GM12874 (cell line): ENCODE data around the gene DAAM2.

Source experiments
- TF ChIP-seq, protein P1 (sequence below): IDR thresholded peaks from 2 replicates; pipeline ENCODE4 v1.5.1; 2011; ENCODE audit warnings: low read depth, mild to moderate bottlenecking, control low read depth, low read length, moderate library complexity; ENCODE audit not compliant: insufficient read depth

The DAAM2 gene

DNA sequence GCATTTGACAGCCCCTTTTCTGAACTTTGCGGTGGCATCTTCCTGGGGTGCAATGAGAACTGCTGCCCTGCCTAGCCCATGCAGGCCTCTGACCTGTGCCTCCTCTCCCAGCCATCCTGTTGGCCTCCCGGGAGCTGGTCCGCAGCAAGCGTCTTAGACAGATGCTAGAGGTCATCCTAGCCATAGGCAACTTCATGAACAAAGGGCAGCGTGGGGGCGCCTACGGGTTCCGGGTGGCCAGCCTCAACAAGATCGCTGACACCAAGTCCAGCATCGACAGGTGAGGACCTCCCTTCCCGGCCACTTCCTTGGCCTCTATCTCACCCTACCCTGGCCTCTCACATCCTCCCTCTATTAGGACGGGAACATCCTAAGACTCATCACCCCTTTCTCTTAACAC is 104.5 kb downstream of the DAAM2 start:
- TF ChIP-seq, protein P1, sequence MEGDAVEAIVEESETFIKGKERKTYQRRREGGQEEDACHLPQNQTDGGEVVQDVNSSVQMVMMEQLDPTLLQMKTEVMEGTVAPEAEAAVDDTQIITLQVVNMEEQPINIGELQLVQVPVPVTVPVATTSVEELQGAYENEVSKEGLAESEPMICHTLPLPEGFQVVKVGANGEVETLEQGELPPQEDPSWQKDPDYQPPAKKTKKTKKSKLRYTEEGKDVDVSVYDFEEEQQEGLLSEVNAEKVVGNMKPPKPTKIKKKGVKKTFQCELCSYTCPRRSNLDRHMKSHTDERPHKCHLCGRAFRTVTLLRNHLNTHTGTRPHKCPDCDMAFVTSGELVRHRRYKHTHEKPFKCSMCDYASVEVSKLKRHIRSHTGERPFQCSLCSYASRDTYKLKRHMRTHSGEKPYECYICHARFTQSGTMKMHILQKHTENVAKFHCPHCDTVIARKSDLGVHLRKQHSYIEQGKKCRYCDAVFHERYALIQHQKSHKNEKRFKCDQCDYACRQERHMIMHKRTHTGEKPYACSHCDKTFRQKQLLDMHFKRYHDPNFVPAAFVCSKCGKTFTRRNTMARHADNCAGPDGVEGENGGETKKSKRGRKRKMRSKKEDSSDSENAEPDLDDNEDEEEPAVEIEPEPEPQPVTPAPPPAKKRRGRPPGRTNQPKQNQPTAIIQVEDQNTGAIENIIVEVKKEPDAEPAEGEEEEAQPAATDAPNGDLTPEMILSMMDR = no peak

DNA sequence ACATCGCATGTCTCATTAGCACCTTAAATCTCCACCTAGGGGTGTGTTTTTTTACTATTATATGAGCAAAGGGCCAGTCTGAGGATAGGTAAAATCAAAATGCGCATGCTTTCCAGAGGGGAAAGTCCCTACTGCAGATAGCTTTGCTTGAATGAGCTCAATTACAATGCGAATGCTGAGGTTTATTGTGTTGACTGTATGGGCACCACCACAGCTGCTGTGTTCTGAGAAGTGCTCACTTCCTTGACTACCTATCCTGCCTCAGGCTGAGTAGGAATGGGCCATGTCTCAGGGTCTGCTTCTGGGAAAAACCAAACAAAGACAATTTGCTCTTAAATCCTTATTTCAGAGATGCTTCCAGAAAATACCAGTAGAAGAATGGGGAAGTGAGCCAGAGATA is 105.5 kb downstream of the DAAM2 start:
- TF ChIP-seq, protein P1 = no peak

DNA sequence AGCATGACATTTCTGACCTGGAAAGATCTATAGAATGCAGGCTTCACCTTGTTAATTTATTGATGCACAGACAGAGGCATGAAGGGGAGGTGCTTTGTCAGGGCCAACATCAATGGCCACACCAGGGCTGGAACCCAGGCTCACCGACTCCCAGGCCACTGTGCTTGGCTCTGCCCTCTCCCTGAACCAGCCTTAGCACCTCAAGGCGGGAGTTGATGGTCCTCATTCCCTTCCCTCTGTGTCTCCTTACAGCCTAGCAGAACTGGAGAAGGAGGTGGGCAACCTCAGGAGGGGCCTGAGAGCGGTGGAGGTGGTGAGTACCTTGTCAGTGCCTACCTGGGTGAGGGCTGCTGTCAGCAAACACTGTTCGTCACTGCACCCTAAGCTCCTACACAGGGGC is 106.4 kb downstream of the DAAM2 start:
- TF ChIP-seq, protein P1 = no peak

DNA sequence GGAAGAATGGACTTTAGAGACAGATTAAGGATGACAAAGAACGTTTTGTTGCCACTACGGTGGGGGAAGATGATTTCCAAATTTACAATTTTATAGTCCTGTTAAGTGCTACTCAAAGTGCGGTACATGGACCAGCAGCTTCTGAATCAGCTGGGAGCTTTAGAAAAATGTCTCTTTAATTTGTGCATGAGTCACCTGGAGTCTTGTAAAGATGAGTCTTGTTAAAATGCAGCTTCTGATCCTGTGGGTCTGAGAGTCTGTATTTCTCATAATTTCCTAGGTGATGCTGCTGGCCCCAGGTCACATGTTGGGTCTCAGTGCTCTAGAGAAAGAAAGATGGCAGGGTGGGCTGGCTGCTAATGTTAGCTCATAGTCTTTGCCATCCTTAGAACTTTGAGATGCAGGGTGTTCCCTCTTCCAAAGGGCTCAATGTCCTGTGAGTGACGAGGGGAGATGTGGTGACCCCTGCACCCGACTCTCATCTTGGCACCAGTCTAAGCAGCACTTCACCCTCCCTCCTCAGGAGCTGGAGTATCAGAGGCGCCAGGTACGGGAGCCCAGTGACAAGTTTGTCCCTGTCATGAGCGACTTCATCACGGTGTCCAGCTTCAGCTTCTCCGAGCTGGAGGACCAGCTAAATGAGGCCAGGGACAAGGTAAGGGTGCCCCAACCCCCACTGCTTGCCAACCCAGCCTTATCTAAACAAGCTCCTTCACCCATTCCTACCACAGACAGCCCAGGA is 107.5 kb downstream of the DAAM2 start:
- TF ChIP-seq, protein P1 = no peak

DNA sequence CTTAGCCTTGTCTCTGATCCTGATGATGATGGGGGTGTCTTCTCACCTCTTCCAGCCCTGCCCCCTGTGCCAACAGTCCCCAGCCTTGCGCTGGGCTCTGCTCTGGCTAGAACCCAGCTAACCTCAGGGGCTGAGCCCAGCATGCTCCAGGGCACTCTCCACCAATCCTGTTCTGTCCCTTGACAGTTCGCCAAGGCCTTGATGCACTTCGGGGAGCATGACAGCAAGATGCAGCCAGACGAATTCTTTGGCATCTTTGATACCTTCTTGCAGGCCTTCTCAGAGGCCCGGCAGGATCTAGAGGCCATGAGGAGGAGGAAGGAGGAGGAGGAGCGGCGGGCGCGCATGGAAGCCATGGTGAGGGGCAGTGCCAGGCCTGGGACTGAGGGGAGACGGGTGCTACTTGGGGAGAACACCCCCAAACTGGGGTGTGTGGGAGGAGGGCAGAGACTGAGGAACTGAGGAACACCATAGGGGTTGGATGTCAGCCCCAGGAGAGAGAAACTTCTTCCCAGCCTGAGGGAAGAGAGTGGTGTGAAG is 109.0 kb downstream of the DAAM2 start:
- TF ChIP-seq, protein P1 = no peak

DNA sequence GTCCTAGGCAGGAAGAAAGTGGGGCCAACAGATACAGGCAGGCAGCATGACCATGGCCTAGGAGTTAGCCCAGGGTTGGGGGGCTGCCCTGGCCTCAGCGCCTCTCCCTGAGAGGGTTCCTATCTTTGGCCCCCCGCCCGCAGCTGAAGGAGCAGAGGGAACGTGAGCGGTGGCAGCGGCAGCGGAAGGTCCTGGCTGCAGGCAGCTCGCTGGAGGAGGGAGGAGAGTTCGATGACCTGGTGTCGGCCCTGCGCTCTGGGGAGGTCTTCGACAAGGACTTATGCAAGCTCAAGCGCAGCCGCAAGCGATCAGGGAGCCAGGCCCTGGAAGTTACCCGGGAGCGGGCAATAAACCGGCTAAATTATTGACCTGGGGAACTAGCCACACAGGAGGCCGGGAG is 109.5 kb downstream of the DAAM2 start:
- TF ChIP-seq, protein P1 = no peak

DNA sequence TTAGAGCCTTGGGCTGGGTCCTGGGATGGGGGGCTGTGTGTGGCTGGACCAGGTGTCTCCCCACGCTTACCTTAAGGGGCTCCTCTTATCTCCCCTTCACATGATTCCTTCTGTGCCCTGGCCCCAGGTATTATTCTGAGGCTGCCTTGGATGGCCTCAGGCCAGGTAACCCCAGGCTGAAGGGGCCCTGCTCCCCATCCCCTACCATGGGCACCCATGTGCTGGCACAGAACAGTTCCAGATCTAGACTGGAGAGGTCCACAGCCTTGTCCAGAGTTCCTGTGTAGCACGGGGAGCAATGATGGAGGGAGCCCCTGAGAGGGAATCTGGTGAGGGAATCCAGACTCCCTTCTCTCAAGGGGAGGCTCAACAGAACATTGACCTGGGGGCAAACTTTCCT is 110.0 kb downstream of the DAAM2 start:
- TF ChIP-seq, protein P1 = no peak
